ENCODE results near the gene ESPN. TPM values are rescaled to one million over a fixed set of nuclear protein-coding genes. Genes with fewer than 3 reads are reported as not detected.
"Not testable (repeated sequence)": the region's sequence is repeated elsewhere in the genome, so short reads cannot be mapped to it uniquely, and the experiment has no call there.

ESPN gene
- total and polyA plus RNA-seq, 12 donors: 0.12 to 0.51 (median 0.25) TPM; not detected in 5

DNA sequence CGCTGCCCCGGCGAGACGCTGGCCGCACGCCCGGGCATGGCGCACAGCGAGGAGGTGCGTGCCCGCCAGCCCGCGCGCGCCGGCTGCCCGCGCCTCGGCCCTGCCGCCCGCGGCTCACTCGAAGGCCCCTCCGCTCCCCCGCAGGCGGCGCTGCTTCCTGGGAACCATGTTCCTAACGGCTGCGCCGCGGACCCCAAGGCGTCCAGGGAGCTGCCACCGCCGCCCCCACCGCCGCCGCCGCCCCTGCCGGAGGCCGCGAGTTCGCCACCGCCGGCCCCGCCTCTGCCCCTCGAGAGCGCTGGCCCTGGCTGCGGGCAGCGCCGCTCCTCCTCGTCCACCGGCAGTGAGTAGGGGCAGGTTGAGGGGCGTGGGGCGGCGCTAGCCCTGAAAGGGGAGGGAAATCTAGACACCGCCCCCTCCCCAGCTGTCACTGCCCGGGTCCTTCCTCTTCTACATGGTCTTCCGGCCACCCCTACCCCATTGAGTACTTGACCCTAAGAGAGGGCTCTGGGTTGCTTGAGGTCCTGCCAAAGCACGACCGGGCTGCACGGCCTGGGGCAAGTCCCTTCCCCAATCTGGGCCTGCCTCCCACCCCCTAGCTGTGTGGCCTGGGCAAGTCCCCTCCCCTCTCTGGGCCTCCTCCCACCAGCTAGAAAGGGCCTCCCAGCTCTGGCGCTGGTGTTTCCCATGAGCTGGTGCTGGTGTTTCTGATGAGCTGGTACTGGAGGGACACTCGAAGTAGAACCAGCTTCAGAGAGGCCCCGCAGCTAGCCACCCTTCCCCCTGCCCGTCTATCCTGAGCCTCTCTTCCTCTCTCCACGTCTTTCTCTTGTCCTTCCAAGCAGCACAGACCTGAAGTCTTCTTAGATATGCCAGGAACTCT lies 24.4 kb downstream of the ESPN start:
- TF ChIP-seq, protein P1, sequence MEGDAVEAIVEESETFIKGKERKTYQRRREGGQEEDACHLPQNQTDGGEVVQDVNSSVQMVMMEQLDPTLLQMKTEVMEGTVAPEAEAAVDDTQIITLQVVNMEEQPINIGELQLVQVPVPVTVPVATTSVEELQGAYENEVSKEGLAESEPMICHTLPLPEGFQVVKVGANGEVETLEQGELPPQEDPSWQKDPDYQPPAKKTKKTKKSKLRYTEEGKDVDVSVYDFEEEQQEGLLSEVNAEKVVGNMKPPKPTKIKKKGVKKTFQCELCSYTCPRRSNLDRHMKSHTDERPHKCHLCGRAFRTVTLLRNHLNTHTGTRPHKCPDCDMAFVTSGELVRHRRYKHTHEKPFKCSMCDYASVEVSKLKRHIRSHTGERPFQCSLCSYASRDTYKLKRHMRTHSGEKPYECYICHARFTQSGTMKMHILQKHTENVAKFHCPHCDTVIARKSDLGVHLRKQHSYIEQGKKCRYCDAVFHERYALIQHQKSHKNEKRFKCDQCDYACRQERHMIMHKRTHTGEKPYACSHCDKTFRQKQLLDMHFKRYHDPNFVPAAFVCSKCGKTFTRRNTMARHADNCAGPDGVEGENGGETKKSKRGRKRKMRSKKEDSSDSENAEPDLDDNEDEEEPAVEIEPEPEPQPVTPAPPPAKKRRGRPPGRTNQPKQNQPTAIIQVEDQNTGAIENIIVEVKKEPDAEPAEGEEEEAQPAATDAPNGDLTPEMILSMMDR (IDR thresholded peaks at IDR 0.05): peak in 2 of 9 donors; percentile 13 to 25
- WGBS, 2 donors: 5 to 7% methylated on average over 34 to 65 of the region's 66 CpGs
- H3K27me3 ChIP-seq: peaks cover 28 to 97% (median 84%) of the 10 kb centered on the region in 7 donors
- H3K4me1 ChIP-seq: peaks cover 0 to 22% (median 11%) of the 10 kb centered on the region in 9 donors
- H3K4me3 ChIP-seq: peak overlapping the region in 1 of 10 donors; percentile 13
- no peaks in the 10 kb centered on the region for H3K9me3 ChIP-seq
- DNase-seq (no peak), ATAC-seq (peak in 1 of 8 donors; percentile 40)
- no peaks in the 10 kb centered on the region for H3K36me3 ChIP-seq
- no peak overlapping the region for H3K27ac ChIP-seq
- intact Hi-C loops (cut with DNase I): no loop called here

DNA sequence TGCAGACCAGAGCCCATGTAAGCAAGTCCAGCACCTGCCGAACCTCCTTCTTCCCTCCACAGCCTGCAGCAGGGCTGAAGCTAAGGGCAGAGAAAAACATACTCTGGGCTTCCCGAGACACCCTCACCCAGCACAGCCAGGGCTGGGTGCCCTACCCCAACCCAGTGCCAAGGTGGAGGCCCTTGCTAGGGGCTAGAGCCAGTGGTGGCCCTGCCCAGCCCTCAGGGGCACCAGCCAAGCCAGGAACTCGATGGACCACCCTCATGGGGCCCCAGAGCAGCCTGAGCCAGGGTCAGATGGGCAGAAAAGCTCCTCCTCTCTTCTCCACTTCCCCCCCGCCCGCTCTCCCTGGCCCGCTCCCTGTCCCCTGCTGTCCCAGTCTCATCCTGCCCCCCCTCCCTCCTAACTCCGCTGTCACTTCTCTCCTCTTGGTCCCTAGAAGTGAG lies 25.5 kb downstream of the ESPN start:
- DNase-seq (no peak), ATAC-seq (no peak)
- 29 to 33% methylated on average over 7 of the region's 7 CpGs for WGBS, 2 donors
- Histone ChIP-seq H3K27ac (no peak overlapping the region), H3K36me3 (no peaks in the 10 kb centered on the region), H3K27me3 (peaks cover 38 to 99% (median 94%) of the 10 kb centered on the region in 7 donors), H3K4me1 (peaks cover 3 to 29% (median 11%) of the 10 kb centered on the region in 9 donors), H3K4me3 (no peak overlapping the region), H3K9me3 (no peaks in the 10 kb centered on the region)
- intact Hi-C loops (cut with DNase I): no loop called here
- TF ChIP-seq, protein P1 (IDR thresholded peaks at IDR 0.05): no peak

DNA sequence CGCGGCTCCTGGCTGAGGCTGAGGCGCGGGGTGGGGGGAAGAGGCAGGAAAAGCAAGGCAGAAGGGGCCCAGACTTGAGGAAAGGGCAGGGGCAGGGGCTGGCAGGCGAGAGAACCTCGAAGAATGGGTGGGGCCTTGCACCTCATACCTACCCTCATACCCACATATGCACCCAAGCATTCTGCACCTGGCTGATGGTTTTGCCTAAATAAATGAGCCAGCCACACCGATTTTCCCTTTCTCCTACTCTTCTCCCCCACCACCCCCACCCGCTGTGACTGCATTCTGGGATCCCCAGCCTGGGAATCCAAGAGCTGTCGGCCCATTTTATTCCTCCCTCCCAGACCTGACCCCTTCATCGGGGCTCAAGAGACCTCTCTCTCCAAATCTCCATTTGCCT lies 25.9 kb downstream of the ESPN start:
- intact Hi-C loops (cut with DNase I); ATAC-seq; H3K36me3 ChIP-seq; DNase-seq; H3K9me3 ChIP-seq; H3K4me3 ChIP-seq; H3K27ac ChIP-seq: not testable (repeated sequence)
- 34 to 52% methylated on average over 10 of the region's 10 CpGs for WGBS, 2 donors
- Histone ChIP-seq H3K27me3 (peaks cover 41 to 99% (median 94%) of the 10 kb centered on the region in 7 donors), H3K4me1 (peaks cover 3 to 31% (median 11%) of the 10 kb centered on the region in 9 donors)

DNA sequence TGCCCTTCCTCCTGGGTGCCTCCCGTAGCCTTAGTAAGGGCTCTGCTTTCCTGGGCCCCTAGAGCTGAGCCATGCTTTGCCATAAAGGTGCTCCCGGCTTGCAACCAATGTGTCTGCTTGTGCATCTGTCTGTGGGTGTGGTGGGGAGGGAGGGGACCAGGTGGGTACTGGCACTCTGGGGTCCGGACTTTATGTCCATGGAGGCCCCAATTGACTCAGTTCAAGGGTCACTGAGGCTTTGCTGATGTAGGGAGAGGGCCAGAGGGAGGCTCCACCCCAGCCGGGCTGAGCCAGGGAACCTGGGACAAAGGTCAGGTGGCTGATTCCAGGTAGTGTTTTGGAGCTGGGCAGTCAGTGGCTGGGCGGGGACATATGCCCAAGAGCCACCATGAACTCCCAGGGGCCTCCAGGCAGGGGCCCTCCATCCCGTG lies 26.4 kb downstream of the ESPN start:
- Histone ChIP-seq H3K9me3 (no peaks in the 10 kb centered on the region), H3K27me3 (peaks cover 41 to 100% (median 97%) of the 10 kb centered on the region in 7 donors), H3K4me1 (peaks cover 3 to 33% (median 11%) of the 10 kb centered on the region in 9 donors), H3K27ac (no peak overlapping the region), H3K4me3 (no peak overlapping the region), H3K36me3 (no peaks in the 10 kb centered on the region)
- ATAC-seq: no peak
- 70 to 74% methylated on average over 6 of the region's 6 CpGs for WGBS, 2 donors
- TF ChIP-seq, protein P1 (IDR thresholded peaks at IDR 0.05): no peak
- intact Hi-C loops (cut with DNase I): no loop called here
- DNase-seq: no peak

DNA sequence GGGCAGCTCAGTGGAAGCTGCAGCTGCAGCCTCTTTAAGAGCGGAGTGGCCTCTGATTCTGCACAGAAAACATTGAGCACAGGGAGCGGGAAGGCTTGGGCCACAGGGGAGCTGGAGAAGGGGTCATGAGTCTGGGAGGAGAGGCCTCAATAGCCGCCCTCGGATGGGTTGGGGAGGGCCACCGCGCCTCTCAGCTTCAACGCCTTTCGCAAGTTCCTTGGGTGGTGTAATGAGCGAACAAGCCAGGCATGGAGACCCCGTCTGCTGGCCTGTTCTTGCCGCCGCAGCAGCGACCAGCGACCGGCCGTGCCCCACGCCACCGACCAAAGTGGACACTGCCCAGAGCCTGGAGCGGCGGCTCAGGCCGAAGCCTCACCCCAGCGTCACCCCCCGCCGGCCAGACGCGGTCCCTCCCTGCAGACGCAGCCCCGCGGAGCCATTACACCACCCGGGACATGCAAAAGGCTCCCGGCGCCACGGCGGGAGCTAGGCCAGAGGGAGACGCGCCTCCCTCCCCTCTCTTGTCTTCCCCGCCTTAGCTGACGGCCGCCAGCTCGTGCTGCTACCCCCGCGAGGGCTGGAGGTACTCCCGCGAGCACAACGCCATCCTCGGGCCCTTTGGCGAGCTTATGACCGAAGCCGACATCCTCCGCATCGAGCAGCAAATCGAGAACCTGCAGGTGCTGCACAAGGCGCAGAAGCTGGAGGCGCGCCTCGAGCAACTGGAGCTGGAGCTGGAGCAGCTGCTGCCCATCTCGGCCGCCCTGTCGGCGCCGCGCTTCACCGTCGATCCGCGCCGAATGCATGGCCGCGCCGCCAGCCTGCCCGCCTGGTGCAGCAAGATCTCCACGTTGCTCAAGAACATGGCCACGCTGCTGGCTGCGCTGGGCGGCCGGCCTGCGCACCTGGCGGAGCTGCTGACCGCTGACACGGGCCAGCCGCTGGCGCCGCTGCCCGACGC lies 29.6 kb downstream of the ESPN start:
- H3K9me3 ChIP-seq; intact Hi-C loops (cut with DNase I): not testable (repeated sequence)

More for the DNA sequence above, 29.6 kb downstream of the ESPN start:
- H3K36me3 ChIP-seq, H3K27ac ChIP-seq, DNase-seq, H3K4me3 ChIP-seq: not testable (repeated sequence)
- 10 to 13% methylated on average over 65 to 84 of the region's 85 CpGs for WGBS, 2 donors
- peak in 1 of 8 donors; percentile 19 for ATAC-seq
- H3K27me3 ChIP-seq: peaks cover 22 to 96% (median 87%) of the 10 kb centered on the region in 7 donors
- H3K4me1 ChIP-seq: peaks cover 0 to 13% (median 0%) of the 10 kb centered on the region in 9 donors
